Measurements from ENCODE around the gene VPS37C.
"Not testable (repeated sequence)": the region's sequence is repeated elsewhere in the genome, so short reads cannot be mapped to it uniquely, and the experiment has no call there.

The VPS37C gene

GRCh38 chr11:61181489-61181888 is 20.3 kb upstream of the VPS37C start:
- DNase-seq = no peak
- in situ Hi-C loops (cut with HindIII; ENCODE audit: low pct_ligation_motif_present, low pct_unique_long_range_greater_than_20kb, low sequenced_read_pairs) = no loop called here

- in situ Hi-C loops (cut with HindIII; ENCODE audit: low pct_ligation_motif_present, low pct_unique_long_range_greater_than_20kb, low sequenced_read_pairs); DNase-seq: not testable (repeated sequence)
Observed at GRCh38 chr11:61180205-61180604, 19.0 kb upstream of the VPS37C start.

- no peak for DNase-seq
- in situ Hi-C loops (cut with HindIII; ENCODE audit: low pct_ligation_motif_present, low pct_unique_long_range_greater_than_20kb, low sequenced_read_pairs) = no loop called here
Observed at GRCh38 chr11:61176446-61176845, 15.2 kb upstream of the VPS37C start.

GRCh38 chr11:61174949-61175348 is 13.7 kb upstream of the VPS37C start:
- in situ Hi-C loops (cut with HindIII; ENCODE audit: low pct_ligation_motif_present, low pct_unique_long_range_greater_than_20kb, low sequenced_read_pairs) = no loop called here
- DNase-seq = no peak

- in situ Hi-C loops (cut with HindIII; ENCODE audit: low pct_ligation_motif_present, low pct_unique_long_range_greater_than_20kb, low sequenced_read_pairs) = no loop called here
- DNase-seq = no peak
Observed at GRCh38 chr11:61174273-61174672, 13.0 kb upstream of the VPS37C start.

GRCh38 chr11:61173456-61173855 is 12.2 kb upstream of the VPS37C start:
- in situ Hi-C loops (cut with HindIII; ENCODE audit: low pct_ligation_motif_present, low pct_unique_long_range_greater_than_20kb, low sequenced_read_pairs) = no loop called here
- DNase-seq = no peak

GRCh38 chr11:61172888-61173287 is 11.7 kb upstream of the VPS37C start:
- no peak for DNase-seq
- in situ Hi-C loops (cut with HindIII; ENCODE audit: low pct_ligation_motif_present, low pct_unique_long_range_greater_than_20kb, low sequenced_read_pairs) = no loop called here

- in situ Hi-C loops (cut with HindIII; ENCODE audit: low pct_ligation_motif_present, low pct_unique_long_range_greater_than_20kb, low sequenced_read_pairs) = no loop called here
- DNase-seq = no peak
Observed at GRCh38 chr11:61172356-61172755, 11.1 kb upstream of the VPS37C start.

GRCh38 chr11:61171907-61172306 is 10.7 kb upstream of the VPS37C start:
- DNase-seq = no peak
- in situ Hi-C loops (cut with HindIII; ENCODE audit: low pct_ligation_motif_present, low pct_unique_long_range_greater_than_20kb, low sequenced_read_pairs) = no loop called here

- in situ Hi-C loops (cut with HindIII; ENCODE audit: low pct_ligation_motif_present, low pct_unique_long_range_greater_than_20kb, low sequenced_read_pairs) = no loop called here
- DNase-seq = no peak
Observed at GRCh38 chr11:61170566-61170965, 9.3 kb upstream of the VPS37C start.

GRCh38 chr11:61168800-61169199 is 7.6 kb upstream of the VPS37C start:
- in situ Hi-C loops (cut with HindIII; ENCODE audit: low pct_ligation_motif_present, low pct_unique_long_range_greater_than_20kb, low sequenced_read_pairs) = no loop called here
- no peak for DNase-seq

GRCh38 chr11:61168042-61168688 is 6.9 kb upstream of the VPS37C start:
- in situ Hi-C loops (cut with HindIII; ENCODE audit: low pct_ligation_motif_present, low pct_unique_long_range_greater_than_20kb, low sequenced_read_pairs) = no loop called here
- DNase-seq = no peak

GRCh38 chr11:61166331-61166730 is 5.1 kb upstream of the VPS37C start:
- DNase-seq; in situ Hi-C loops (cut with HindIII; ENCODE audit: low pct_ligation_motif_present, low pct_unique_long_range_greater_than_20kb, low sequenced_read_pairs): not testable (repeated sequence)

- DNase-seq; in situ Hi-C loops (cut with HindIII; ENCODE audit: low pct_ligation_motif_present, low pct_unique_long_range_greater_than_20kb, low sequenced_read_pairs): not testable (repeated sequence)
Observed at GRCh38 chr11:61165785-61166184, 4.6 kb upstream of the VPS37C start.

GRCh38 chr11:61164606-61165424 is 3.6 kb upstream of the VPS37C start:
- no peak for DNase-seq

GRCh38 chr11:61163714-61164605 is 2.7 kb upstream of the VPS37C start:
- DNase-seq = no peak

More at GRCh38 chr11:61164606-61165424, 3.6 kb upstream of the VPS37C start:
- in situ Hi-C loops (cut with HindIII; ENCODE audit: low pct_ligation_motif_present, low pct_unique_long_range_greater_than_20kb, low sequenced_read_pairs) = no loop called here

GRCh38 chr11:61163021-61163420 is 1.8 kb upstream of the VPS37C start:
- in situ Hi-C loops (cut with HindIII; ENCODE audit: low pct_ligation_motif_present, low pct_unique_long_range_greater_than_20kb, low sequenced_read_pairs) = no loop called here
- no peak for DNase-seq

More at GRCh38 chr11:61163714-61164605, 2.7 kb upstream of the VPS37C start:
- in situ Hi-C loops (cut with HindIII; ENCODE audit: low pct_ligation_motif_present, low pct_unique_long_range_greater_than_20kb, low sequenced_read_pairs) = no loop called here

- in situ Hi-C loops (cut with HindIII; ENCODE audit: low pct_ligation_motif_present, low pct_unique_long_range_greater_than_20kb, low sequenced_read_pairs) = no loop called here
- DNase-seq = peak; percentile 67
Observed at GRCh38 chr11:61162092-61162941, 1.1 kb upstream of the VPS37C start.
